ENCODE measurements around the gene FNDC3B.

Gene FNDC3B

DNA sequence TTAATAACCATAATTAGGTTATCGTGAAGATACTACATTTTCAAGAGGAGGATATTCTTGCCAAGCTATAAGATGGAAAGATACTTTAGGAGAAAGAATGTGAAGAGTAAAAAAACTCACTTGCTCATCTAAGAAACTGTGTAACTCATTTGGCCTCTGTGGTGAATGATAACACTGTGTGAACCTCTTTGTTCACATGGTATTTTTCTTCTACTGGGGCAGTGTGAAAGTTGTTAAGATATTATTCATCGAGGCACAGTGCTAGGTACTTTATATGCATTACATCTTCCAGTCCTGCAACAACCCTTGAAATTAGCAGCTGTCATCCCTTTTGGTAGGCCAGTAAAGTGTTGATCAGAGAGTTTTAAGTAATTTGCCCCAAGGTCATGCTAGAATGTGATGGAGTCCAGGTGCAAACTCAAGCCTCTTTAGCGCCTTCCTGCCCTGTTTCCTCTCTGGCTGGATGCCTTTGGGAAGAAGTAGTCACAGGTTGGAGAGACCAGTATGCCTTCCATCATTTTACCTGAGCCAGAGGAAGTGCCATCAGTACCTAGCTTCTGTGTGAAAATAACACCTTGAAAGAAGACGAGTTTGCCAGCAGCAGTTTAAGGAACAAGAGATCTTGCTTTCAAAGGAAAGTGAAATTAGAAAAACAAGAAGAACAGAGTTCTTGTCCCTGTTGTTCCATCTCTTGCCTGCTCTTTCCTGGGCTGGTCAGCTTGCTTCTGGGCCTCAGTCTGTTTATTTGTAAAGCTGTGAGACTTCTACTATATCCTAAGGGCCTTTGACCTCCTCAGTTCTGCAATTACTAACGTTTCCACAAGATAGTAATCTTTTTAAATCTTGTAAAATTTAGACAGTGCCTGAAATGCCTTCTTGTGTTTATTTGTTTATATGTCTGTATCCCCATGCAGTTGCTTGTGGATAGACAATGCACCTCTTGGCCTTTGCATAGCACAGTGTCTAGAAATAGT, 179.3 kb downstream of the FNDC3B start:
- no peak for DNase-seq

GRCh38 chr3:172219750-172220149, 180.4 kb downstream of the FNDC3B start:
- no peak for DNase-seq

- DNase-seq = peak; percentile 88
Measured at GRCh38 chr3:172221547-172221946, 182.2 kb downstream of the FNDC3B start.

- no peak for DNase-seq
Measured at GRCh38 chr3:172222478-172223071, 183.2 kb downstream of the FNDC3B start.

DNA sequence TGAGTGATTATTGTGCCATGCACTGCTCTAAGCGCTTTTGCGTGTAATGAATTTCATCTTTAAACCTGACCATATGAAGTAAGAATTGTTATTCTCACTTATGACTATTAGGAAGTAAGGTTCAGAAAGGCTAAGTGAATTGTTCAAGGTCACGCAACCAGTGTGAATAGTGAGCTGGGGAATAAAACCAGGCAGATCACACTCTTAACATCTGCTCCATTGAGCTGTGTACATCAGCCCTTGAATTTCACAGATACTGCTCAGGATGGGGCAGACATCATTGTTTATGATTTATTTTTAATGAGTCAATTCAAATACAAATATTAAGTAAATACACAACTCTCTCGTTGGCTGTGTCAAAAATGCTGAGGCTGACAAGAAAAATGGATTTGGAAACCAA, 184.5 kb downstream of the FNDC3B start:
- no peak for DNase-seq

- DNase-seq = no peak
Measured at GRCh38 chr3:172224560-172225214, 185.3 kb downstream of the FNDC3B start.

DNA sequence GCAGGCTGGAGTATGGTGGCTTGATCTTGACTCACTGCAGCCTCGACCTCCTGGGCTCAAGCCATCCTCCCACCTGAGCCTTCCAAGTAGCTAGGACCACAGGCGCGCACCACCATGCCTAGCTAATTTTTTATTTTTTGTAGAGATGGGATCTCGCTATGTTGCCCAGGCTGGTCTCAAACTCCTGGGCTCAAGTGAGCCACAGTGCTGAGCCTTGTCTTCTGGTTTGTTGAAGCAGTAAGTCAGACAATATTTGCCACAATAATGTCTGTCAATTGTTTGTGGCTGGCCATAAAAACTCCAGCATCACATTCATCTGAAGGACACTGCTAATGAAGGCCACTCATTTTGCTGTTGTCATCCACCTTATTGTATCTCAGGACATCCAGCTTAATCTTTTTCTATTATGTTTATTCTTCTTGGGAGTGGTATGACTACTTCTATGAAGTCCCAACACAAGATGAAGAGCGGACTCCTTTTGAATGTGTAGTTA, 185.9 kb downstream of the FNDC3B start:
- no peak for DNase-seq

DNA sequence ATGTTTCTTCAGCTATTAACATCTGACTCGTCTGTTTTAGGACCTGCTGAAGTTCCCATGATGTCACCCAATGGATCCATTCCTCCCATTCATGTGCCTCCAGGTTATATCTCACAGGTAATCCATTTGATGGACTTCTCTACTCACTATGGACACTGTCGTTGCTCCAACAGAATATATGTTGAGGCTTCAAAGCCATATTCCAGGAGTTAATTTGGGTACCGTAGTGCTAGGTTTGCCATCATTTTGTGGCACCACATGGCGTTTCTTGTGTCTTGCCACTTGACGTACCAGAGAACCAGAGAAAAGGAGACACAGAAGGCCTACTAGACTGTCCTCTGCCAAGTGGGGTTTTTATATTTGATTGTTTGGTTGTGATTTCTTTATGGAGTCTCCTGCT, 187.5 kb downstream of the FNDC3B start:
- DNase-seq = no peak

DNA sequence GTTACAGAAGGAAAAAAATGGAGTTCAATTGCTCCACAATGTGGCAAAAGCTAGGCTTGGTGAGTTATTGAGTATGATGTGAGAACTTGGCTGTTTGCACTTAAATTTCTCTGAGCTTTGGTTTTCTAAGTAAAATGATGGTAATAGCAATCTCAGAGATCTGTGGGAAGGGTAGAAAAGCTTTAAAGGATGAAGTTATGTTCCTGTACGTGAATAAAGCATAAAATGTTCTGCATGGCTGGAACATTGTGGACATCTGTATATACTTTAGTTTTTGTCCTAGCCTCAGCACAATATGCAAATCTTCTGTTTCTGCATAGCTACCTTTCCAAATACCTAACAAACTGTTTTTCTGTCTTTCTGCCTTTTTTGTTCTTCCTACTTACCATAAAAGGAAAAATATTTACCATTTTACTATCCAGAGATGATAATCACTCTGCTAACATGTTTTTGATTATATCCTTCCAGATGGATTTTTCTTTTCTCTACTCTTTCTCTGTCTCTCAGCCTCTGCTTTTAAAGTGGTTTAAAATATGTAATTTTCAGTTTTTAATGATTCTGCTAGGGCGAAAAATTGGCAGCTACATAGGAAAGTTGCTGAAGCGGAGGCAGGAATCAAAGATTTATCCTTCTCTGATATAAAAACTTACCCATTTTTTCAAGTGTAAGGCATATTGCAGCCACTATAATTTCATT, 188.1 kb downstream of the FNDC3B start:
- peak; percentile 19 for DNase-seq

DNA sequence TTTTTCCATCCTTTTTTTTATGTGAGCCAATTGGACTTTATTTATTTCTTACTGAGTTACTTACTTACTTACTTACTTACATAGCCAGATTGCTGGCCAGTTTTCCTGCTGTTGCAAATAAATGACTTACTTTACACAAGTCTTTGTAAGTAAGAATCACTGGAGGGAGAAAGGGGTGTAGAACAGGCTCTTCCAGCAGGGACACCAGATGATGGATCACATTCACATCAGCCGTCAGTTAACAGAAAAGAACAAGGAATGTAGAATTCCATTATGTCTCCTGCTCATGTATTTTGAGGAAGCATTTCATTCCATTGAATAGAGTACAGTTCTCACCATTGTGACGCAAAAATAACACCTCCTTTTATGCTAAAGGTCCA, 188.6 kb downstream of the FNDC3B start:
- DNase-seq = peak; percentile 28

- no peak for DNase-seq
Measured at GRCh38 chr3:172229462-172229861, 190.1 kb downstream of the FNDC3B start.

GRCh38 chr3:172231318-172231901, 192.0 kb downstream of the FNDC3B start:
- no peak for DNase-seq

- DNase-seq = no peak
Measured at GRCh38 chr3:172232579-172233212, 193.3 kb downstream of the FNDC3B start.

DNA sequence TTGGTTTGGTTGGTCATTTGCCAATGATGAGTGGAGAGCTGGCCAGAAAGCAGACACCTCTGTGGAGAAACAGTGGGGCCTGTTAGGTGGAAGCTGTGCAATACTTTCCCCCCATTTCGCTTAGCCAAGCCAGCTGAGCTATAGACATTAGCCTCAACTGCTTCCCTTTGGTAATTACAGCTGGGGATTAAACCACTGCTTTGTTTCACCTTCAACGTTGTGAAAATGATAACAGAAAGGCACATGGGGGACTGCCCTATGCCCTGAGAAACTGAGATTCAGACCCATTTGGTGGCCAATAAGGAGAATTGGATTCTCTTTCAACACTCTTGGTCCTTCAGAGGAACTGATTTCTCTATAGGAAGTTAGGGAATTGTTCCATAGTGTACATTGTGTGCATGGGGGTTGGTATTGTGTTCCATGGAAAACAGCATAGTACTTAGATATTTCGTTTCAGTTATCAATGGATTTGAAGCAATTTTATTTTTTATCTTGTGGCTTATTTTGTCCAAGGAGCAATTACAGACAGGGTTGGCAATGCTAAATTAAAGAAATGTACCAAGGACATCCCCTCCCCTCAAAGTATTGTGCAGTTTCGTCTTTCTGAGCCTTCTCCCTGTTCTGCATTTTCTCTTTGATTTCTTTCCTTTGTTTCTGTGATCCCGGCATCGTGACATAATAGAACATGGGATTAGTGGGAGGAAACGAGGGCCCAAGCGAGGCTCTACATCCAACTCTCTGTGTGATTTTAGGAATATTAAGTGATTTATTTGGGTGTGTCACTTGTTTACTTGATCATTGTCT, 194.3 kb downstream of the FNDC3B start:
- no peak for DNase-seq

DNA sequence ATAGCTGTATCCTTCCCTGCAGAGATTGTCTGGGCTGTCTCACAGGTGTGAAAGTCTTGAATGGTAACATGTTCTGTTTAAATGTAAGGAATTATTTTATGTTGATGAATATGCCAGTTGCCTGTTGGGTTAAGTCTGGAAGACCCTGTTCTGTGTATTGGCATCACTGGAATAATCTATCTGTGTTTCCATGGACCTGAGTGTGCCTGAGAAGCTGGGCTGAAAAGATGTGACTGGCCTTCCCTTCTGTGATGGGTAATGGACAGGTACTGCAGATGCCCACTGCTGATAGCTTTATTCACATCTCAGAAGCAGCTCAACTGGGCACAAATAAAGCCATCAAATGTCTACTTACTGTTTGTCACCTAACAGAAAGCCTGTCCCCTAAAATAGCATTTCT, 196.3 kb downstream of the FNDC3B start:
- no peak for DNase-seq

DNA sequence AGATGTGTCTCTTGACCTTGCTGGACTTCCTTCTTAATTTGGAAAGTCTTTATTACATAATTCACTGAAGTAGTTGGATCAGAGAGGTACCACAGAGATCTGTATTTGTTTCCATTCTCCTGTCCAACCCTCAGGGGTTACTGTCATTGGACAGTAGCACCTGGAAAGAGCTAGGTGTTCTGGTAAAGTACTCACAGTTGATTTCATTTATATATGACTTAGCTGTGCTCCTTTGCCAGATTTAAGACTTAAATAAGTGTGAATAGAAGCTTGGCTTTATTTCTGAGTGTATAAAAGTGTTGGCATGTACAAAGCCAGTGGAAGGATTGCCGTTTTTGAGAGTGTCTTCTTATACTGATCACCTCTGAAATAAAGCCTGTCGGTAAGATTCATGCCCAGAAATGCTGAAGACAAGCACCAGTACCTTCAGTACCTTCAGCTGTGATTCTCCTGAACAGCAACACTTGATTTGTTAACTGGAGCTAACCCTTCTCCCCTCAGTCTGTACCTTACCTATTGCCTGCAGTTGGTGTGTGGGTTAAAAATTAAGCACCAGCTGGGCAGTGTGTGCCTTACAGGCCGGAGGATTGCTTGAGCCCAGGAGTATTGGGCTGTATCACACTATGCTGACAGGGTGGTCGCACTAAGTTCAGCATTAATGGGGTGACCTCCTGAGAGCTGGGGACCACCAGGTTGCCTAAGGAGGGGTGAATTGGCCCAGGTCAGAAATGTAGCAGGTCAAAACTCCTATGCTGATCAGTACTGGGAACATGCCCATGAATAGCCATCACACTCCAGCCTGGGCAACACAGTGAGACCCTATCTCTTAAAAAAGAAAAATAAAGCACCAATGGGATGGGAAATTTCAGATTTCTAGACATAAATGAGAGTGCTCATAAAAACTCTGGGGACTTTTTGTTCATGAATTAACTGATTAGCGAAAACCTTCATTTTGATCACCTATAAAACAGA, 197.7 kb downstream of the FNDC3B start:
- no peak for DNase-seq

DNA sequence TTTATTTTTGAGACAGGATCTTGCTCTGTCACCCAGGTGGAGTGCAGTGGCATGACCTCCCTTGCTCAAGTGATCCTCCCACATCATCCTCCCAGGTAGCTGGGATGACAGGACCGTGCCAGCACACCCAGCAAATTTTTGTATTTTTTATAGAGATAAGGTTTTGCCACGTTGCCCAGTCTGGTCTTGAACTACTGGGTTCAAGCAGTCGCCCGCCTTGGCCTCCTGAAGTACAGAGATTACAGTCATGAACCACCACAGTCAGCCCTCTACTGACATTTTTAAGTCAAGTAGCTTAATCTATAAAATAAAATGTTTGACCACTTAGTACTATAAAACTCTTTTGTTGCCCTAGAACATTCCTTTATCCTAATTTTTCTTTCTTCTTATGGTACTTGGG, 198.8 kb downstream of the FNDC3B start:
- DNase-seq = no peak

DNA sequence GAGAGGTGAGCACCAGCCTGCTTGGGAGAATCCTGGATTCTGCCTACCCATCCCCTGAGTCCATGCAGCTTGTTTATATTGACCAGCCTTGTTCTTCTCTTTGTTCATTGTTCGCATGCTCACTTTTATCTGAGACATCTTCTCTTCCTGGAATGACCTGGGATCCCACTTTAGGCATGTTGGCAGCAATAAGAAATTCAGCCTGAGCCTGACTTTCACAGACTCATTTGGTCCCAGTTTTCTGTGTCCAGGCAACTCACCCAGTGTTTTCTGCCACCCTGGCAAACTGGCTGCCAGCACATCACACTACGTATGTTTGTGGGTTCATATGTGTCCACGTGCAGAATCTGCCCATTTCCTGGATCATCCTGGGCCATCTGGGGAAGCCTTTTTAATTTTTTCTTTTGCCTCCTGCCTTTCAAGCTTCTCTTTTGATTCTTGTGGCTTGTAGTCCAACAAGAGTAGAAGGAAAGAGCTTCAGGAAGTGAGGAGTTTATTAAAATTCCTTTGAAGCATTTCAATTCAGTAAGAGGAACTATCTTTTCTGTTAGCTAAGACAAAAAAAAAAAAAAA, 199.9 kb downstream of the FNDC3B start:
- DNase-seq = no peak

DNA sequence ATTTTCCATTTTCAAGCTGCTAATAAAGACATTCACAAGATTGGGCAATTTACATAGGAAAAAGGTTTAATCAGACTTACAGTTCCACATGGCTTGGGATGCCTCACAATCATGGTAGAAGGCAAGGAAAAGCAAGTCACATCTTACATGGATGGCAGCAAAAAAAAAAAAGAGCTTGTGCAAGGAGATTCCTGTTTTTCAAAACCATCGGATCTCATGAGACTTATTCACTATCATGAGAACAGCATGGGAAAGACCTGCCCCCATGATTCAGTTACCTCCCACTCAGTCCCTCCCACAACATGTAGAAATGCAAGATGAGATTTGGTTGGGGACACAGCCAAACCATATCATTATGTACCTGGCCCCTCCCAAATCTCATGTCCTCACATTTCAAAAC, 202.0 kb downstream of the FNDC3B start:
- no peak for DNase-seq

All from fibroblast of skin of abdomen (primary cell).